ENCODE measurements around the gene DNAH6. TPM values are rescaled to one million over a fixed set of nuclear protein-coding genes. Genes with fewer than 3 reads are reported as not detected.

The DNAH6 gene
- total and polyA plus RNA-seq, 2 of the 8 experiments (the other 6 are each of a cell fraction or from before 2014, with no cell fraction given) = 0.06 to 0.43 TPM

DNA sequence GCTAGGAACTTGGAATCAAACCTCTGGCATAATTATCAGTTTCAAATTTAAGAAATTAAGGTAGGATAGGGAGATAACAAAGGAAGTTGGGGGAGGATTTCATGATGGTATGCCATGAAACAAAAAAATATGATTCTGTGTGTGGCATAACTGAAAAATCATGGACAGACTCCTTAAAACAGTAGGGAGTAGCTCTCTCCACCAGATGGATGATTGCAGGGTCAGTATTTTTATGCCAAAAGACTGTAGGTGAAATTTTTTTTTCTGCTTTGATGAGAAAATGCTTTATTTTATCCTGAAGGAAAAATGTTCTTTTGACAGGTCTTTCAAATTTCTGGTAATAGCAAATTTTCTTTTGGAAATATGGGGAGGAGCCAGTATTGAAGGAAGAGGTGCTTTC, 270.3 kb downstream of the DNAH6 start:
- H3K79me1 ChIP-seq (ENCODE audit: low read depth, low read length) = no peaks in the 10 kb centered on the region
- no peak overlapping the region for H3K4me3 ChIP-seq (ENCODE audit: extremely low read depth in 1 of 4, insufficient read depth in 2 of 4, low read depth in 3 of 4, low read length in 4 of 4)
- no peak overlapping the region for H2BK20ac ChIP-seq (ENCODE audit: low read length)
- no peaks in the 10 kb centered on the region for H4K20me1 ChIP-seq (replicated peaks in 1 of 2; ENCODE audit: control insufficient read depth in 1 of 2, insufficient read depth in 2 of 2, low read length in 2 of 2)
- H3K4me1 ChIP-seq (replicated peaks in 1 of 4; ENCODE audit: control insufficient read depth in 3 of 4, insufficient read depth in 4 of 4, low read length in 3 of 4) = peaks cover 0 to 3% (median 2%) of the 10 kb centered on the region in 4 experiments; a peak in 3 of 7 replicates
- no peaks in the 10 kb centered on the region for H3K79me2 ChIP-seq (ENCODE audit: control insufficient read depth in 1 of 2, insufficient read depth in 2 of 2, low read length in 2 of 2)
- H2BK5ac ChIP-seq (ENCODE audit: low read depth, low read length) = no peak overlapping the region
- H3K56ac ChIP-seq (replicated peaks; ENCODE audit: insufficient read length, low read depth, low read length) = no peak overlapping the region
- no peak overlapping the region for H3K27ac ChIP-seq (ENCODE audit: low read depth, low read length)
- ChIA-PET POLR2A (ENCODE audit: partially characterized antibody) (no interaction called here), CTCF (ENCODE audit: partially characterized antibody) (interaction anchor here (0.6 to 1.4 kb wide), 2 partner anchors 27 to 70 kb away, joined by 3 to 4 read pairs; no protein-coding TSS in a partner anchor)
- DNase-seq (ENCODE audit: low read depth in 1 of 2, low spot score in 2 of 2) (no peak), FAIRE-seq (no peak)
- TF ChIP-seq POU5F1 (IDR thresholded peaks at IDR 0.05; ENCODE audit: low read depth, low read length) = no peak
- TF ChIP-seq PHF8 (conservative IDR thresholded peaks at IDR 0.05; ENCODE audit: low read depth, low read length) = no peak
- TF ChIP-seq, protein P1, sequence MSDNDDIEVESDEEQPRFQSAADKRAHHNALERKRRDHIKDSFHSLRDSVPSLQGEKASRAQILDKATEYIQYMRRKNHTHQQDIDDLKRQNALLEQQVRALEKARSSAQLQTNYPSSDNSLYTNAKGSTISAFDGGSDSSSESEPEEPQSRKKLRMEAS (IDR thresholded peaks at IDR 0.05) = no peak
- no peak for TF ChIP-seq TCF12 (IDR thresholded peaks at IDR 0.05; ENCODE audit: low read depth, low read length)
- no peak for TF ChIP-seq YY1 (IDR thresholded peaks at IDR 0.05; ENCODE audit: low read depth, low read length)
- TF ChIP-seq SUZ12 (IDR thresholded peaks at IDR 0.05; ENCODE audit: low read length) = no peak
- no peak for TF ChIP-seq RBBP5 (IDR thresholded peaks at IDR 0.05; ENCODE audit: borderline replicate concordance, low read depth, low read length)
- H3K36me3 ChIP-seq (ENCODE audit: control insufficient read depth in 2 of 4, insufficient read depth in 4 of 4, low read length in 3 of 4) = no peaks in the 10 kb centered on the region
- H2BK120ac ChIP-seq (replicated peaks; ENCODE audit: low read depth, low read length) = no peak overlapping the region
- H2BK15ac ChIP-seq (ENCODE audit: low read length) = no peak overlapping the region
- no peak overlapping the region for H2AFZ ChIP-seq (ENCODE audit: low read length)
- no peak overlapping the region for H4K5ac ChIP-seq (ENCODE audit: insufficient read length, low read depth, low read length)
- no peaks in the 10 kb centered on the region for H3K27me3 ChIP-seq (replicated peaks in 1 of 4; ENCODE audit: control insufficient read depth in 3 of 4, extremely low read depth in 1 of 4, insufficient read depth in 3 of 4, low read length in 3 of 4)
- no peak overlapping the region for H3K18ac ChIP-seq (ENCODE audit: extremely low read depth, low read length)
- no peak overlapping the region for H3K23ac ChIP-seq (ENCODE audit: insufficient read length)
- H3K4me2 ChIP-seq (ENCODE audit: insufficient read depth in 1 of 2, low read depth in 2 of 2, low read length in 2 of 2) = no peak overlapping the region
- no peaks in the 10 kb centered on the region for H3K9me3 ChIP-seq (ENCODE audit: insufficient read depth in 2 of 2, low read depth in 1 of 2, low read length in 1 of 2)
- no peak overlapping the region for H3K9ac ChIP-seq (replicated peaks in 1 of 4; ENCODE audit: extremely low read depth in 1 of 4, low read depth in 3 of 4, low read length in 3 of 4)
- no peaks in the 10 kb centered on the region for H3K23me2 ChIP-seq (ENCODE audit: low read depth, low read length)
- H2AK5ac ChIP-seq (ENCODE audit: low read depth, low read length) = no peak overlapping the region
- no peak overlapping the region for H3K14ac ChIP-seq (ENCODE audit: insufficient read length)
- no peak overlapping the region for H4K91ac ChIP-seq (replicated peaks; ENCODE audit: insufficient read length, low read length)
- H4K8ac ChIP-seq (ENCODE audit: extremely low read depth, insufficient read depth, low read length) = no peak overlapping the region
- no peak overlapping the region for H2BK12ac ChIP-seq (ENCODE audit: low read depth, low read length)
- H3K4ac ChIP-seq (replicated peaks; ENCODE audit: insufficient read length, low read depth, low read length) = no peak overlapping the region
